Measurements from ENCODE around the gene CINP.
A peak's percentile ranks its signal among the peaks of the same experiment; 100 is the strongest.
"Not testable (repeated sequence)": the region's sequence is repeated elsewhere in the genome, so short reads cannot be mapped to it uniquely, and the experiment has no call there.

Gene CINP

GRCh38 chr14:102319351-102320032, 43.2 kb downstream of the CINP start, which contains the start of gene ZNF839:
ZNF839 (plus strand) TSS chr14:102319746; CDS start chr14:102319766, 20 bp downstream.
- peak; percentile 94 for DNase-seq

- no peak for DNase-seq
Observed at GRCh38 chr14:102318781-102319276, 43.9 kb downstream of the CINP start.

GRCh38 chr14:102317564-102318248, 45.0 kb downstream of the CINP start:
- peak; percentile 24 for DNase-seq

- DNase-seq, result peak; percentile 98
Observed at GRCh38 chr14:102316743-102317563, 45.7 kb downstream of the CINP start.

- DNase-seq, result no peak
Observed at GRCh38 chr14:102316338-102316742, 46.4 kb downstream of the CINP start.

GRCh38 chr14:102315121-102315520, 47.6 kb downstream of the CINP start:
- DNase-seq, result no peak

GRCh38 chr14:102314242-102315011, 48.3 kb downstream of the CINP start:
- peak; percentile 97 for DNase-seq

- DNase-seq, result peak; percentile 98
Observed at GRCh38 chr14:102304611-102305506, 57.8 kb downstream of the CINP start, which contains the start of gene MOK. MOK (minus strand) TSS chr14:102305164; CDS start chr14:102304968, 196 bp downstream.

- no peak for DNase-seq
Observed at GRCh38 chr14:102303664-102304063, 59.0 kb downstream of the CINP start.

GRCh38 chr14:102298303-102299070, 64.2 kb downstream of the CINP start:
- not testable (repeated sequence) for DNase-seq
